ENCODE results near the gene RSBN1L. TPM values are rescaled to one million over a fixed set of nuclear protein-coding genes. Genes with fewer than 3 reads are reported as not detected.
"Not testable (repeated sequence)": the region's sequence is repeated elsewhere in the genome, so short reads cannot be mapped to it uniquely, and the experiment has no call there.

The RSBN1L gene
- total RNA-seq, 1 donor from 2014 or later = 10.4 TPM

GRCh38 chr7:77702968-77703472 lies 6.8 kb downstream of the RSBN1L start:
- Mint-ChIP-seq H3K9me3 (ENCODE audit: low read depth) (no peaks in the 10 kb centered on the region), H3K27ac (ENCODE audit: unreplicated experiment) (no peak overlapping the region), H3K36me3 (ENCODE audit: low read depth) (no peaks in the 10 kb centered on the region), H3K4me3 (ENCODE audit: unreplicated experiment) (no peak overlapping the region), H3K4me1 (ENCODE audit: low read depth) (peaks cover 32% of the 10 kb centered on the region), H3K27me3 (ENCODE audit: low read depth) (no peaks in the 10 kb centered on the region)
- TF ChIP-seq CTCF (IDR thresholded peaks at IDR 0.05) = no peak
- no peak for DNase-seq (ENCODE audit: low spot score)

GRCh38 chr7:77703669-77704068 lies 7.4 kb downstream of the RSBN1L start:
- not testable (repeated sequence) for H3K4me3 Mint-ChIP-seq (ENCODE audit: unreplicated experiment); H3K9me3 Mint-ChIP-seq (ENCODE audit: low read depth); H3K27ac Mint-ChIP-seq (ENCODE audit: unreplicated experiment); DNase-seq (ENCODE audit: low spot score); H3K27me3 Mint-ChIP-seq (ENCODE audit: low read depth); H3K36me3 Mint-ChIP-seq (ENCODE audit: low read depth)
- H3K4me1 Mint-ChIP-seq (ENCODE audit: low read depth) = peaks cover 26% of the 10 kb centered on the region

- no peak for TF ChIP-seq CTCF (IDR thresholded peaks at IDR 0.05)
- Mint-ChIP-seq H3K9me3 (ENCODE audit: low read depth) (no peaks in the 10 kb centered on the region), H3K4me1 (ENCODE audit: low read depth) (peaks cover under 1% of the 10 kb centered on the region), H3K27ac (ENCODE audit: unreplicated experiment) (no peak overlapping the region), H3K27me3 (ENCODE audit: low read depth) (no peaks in the 10 kb centered on the region), H3K4me3 (ENCODE audit: unreplicated experiment) (no peak overlapping the region), H3K36me3 (ENCODE audit: low read depth) (no peaks in the 10 kb centered on the region)
- DNase-seq (ENCODE audit: low spot score) = no peak
Observed at GRCh38 chr7:77707504-77707992, 11.3 kb downstream of the RSBN1L start.

- Mint-ChIP-seq H3K27me3 (ENCODE audit: low read depth) (no peaks in the 10 kb centered on the region), H3K4me1 (ENCODE audit: low read depth) (peaks cover 9% of the 10 kb centered on the region), H3K36me3 (ENCODE audit: low read depth) (no peaks in the 10 kb centered on the region), H3K4me3 (ENCODE audit: unreplicated experiment) (no peak overlapping the region), H3K27ac (ENCODE audit: unreplicated experiment) (no peak overlapping the region), H3K9me3 (ENCODE audit: low read depth) (no peaks in the 10 kb centered on the region)
- no peak for DNase-seq (ENCODE audit: low spot score)
- no peak for TF ChIP-seq CTCF (IDR thresholded peaks at IDR 0.05)
Observed at GRCh38 chr7:77710067-77710466, 13.8 kb downstream of the RSBN1L start.

GRCh38 chr7:77710861-77711260 lies 14.6 kb downstream of the RSBN1L start:
- Mint-ChIP-seq H3K4me1 (ENCODE audit: low read depth) (peaks cover 9% of the 10 kb centered on the region), H3K27ac (ENCODE audit: unreplicated experiment) (no peak overlapping the region)
- no peak for DNase-seq (ENCODE audit: low spot score)

More at GRCh38 chr7:77710861-77711260, 14.6 kb downstream of the RSBN1L start:
- Mint-ChIP-seq H3K36me3 (ENCODE audit: low read depth) (no peaks in the 10 kb centered on the region), H3K9me3 (ENCODE audit: low read depth) (no peaks in the 10 kb centered on the region), H3K27me3 (ENCODE audit: low read depth) (no peaks in the 10 kb centered on the region), H3K4me3 (ENCODE audit: unreplicated experiment) (no peak overlapping the region)
- no peak for TF ChIP-seq CTCF (IDR thresholded peaks at IDR 0.05)
